H1 (cell line): ENCODE data around the gene BNIP1. TPM values are rescaled to one million over a fixed set of nuclear protein-coding genes. Genes with fewer than 3 reads are reported as not detected.

Source experiments
- BCL11A ChIP-seq, 2 experiments: IDR thresholded peaks; one replicate each; pipeline ENCODE4 v1.6.1; 2011; ENCODE audit warnings: low read depth in 2 of 2, low read length in 2 of 2, mild to moderate bottlenecking in 2 of 2
- CBX8 ChIP-seq: fragments of 300-800, 300-1000 bp; sonication (generic); IDR thresholded peaks from 2 replicates; pipeline ENCODE4 v1.7.1; 2016; ENCODE audit warnings: low read depth, low read length, borderline replicate concordance
- EP300 ChIP-seq, 2 experiments: IDR thresholded peaks; 1 replicate in 1 of 2; 2 replicates in 1 of 2; pipeline ENCODE4 v1.6.1; 2011 to 2012; ENCODE audit warnings: low read depth in 2 of 2, low read length in 2 of 2, mild to moderate bottlenecking in 2 of 2, borderline replicate concordance in 1 of 2, inconsistent platforms in 1 of 2, moderate library complexity in 1 of 2
- JUN ChIP-seq: IDR thresholded peaks from 2 replicates; pipeline ENCODE4 v1.6.1; 2011; ENCODE audit warnings: low read depth, mild to moderate bottlenecking, improper control_type of control experiment, low read length
- MAX ChIP-seq: IDR thresholded peaks from 2 replicates; pipeline ENCODE4 v1.6.1; 2012; ENCODE audit warnings: inconsistent platforms
- RBBP5 ChIP-seq: IDR thresholded peaks from 2 replicates; pipeline ENCODE4 v1.7.1; 2012; ENCODE audit warnings: low read depth, mild to moderate bottlenecking, inconsistent platforms, low read length, moderate library complexity, borderline replicate concordance
- RXRA ChIP-seq: IDR thresholded peaks from 2 replicates; pipeline ENCODE4 v1.6.1; 2011; ENCODE audit warnings: low read depth, mild to moderate bottlenecking, low read length, moderate library complexity; ENCODE audit not compliant: insufficient read depth
- polyA plus RNA-seq, 7 experiments: library from polyadenylated mRNA; depleted of rRNA in 3 of 7; stranded (reverse) in 5 of 7; unstranded in 2 of 7; fragments of >200 nt in 5 of 7; fragments of 200-250 nt in 2 of 7; gene quantifications; 1 replicate in 5 of 7; 2 replicates in 1 of 7; 4 replicates in 1 of 7; pipeline versions ENCODE4 v1.2.1 to v1.2.3, GENCODE V29; 2011 to 2013; ENCODE audit warnings: missing spikeins in 2 of 7, mixed read lengths in 2 of 7
- total RNA-seq: library from RNA; stranded (reverse); fragmentation: NEBNext Ultra II Directional; extraction: Animal tissue kit (Norgen Biotek cat#: 25700); gene quantifications from 2 replicates; pipeline ENCODE4 v1.2.1, GENCODE V29; 2021

The BNIP1 gene
- total and polyA plus RNA-seq, 2 of the 8 experiments (the other 6 are each of a cell fraction or from before 2014, with no cell fraction given): 13.5 to 14.7 TPM

GRCh38 chr5:173202266-173202875, 58.0 kb downstream of the BNIP1 start (continued):
- TF ChIP-seq EP300 (IDR thresholded peaks at IDR 0.05; ENCODE audit: borderline replicate concordance in 1 of 2, low read depth in 2 of 2, low read length in 2 of 2): no peak
- TF ChIP-seq RBBP5: no peak
- TF ChIP-seq CBX8: no peak
- no peak for TF ChIP-seq BCL11A (IDR thresholded peaks at IDR 0.05; ENCODE audit: low read depth in 2 of 2, low read length in 2 of 2)
- TF ChIP-seq MAX: no peak
- TF ChIP-seq JUN: no peak
- no peak for TF ChIP-seq RXRA
